HCT116 (cell line): ENCODE measurements around the gene FOXO6.

Source experiments
- CTCF ChIP-seq, 3 experiments: fragments of 200-600 bp in 1 of 3; sonication (generic) in 1 of 3; IDR thresholded peaks in 2 of 3; conservative IDR thresholded peaks in 1 of 3; 2 replicates each; pipeline ENCODE4 v1.5.1; 2012 to 2017; ENCODE audit warnings: low read depth in 2 of 3, low read length in 2 of 3, antibody characterized with exemption in 1 of 3, borderline replicate concordance in 1 of 3, control low read depth in 1 of 3, mild to moderate bottlenecking in 1 of 3, mixed read lengths in 1 of 3, mixed run types in 1 of 3, moderate library complexity in 1 of 3; ENCODE audit not compliant: insufficient read depth in 1 of 3
- MAX ChIP-seq: IDR thresholded peaks from 2 replicates; pipeline ENCODE4 v1.6.1; 2012
- POLR2A ChIP-seq: IDR thresholded peaks from 2 replicates; pipeline ENCODE4 v1.7.0; 2011; ENCODE audit warnings: borderline replicate concordance; ENCODE audit not compliant: insufficient read depth, insufficient read length; ENCODE audit errors: extremely low read depth
- POLR2AphosphoS5 ChIP-seq: IDR thresholded peaks from 2 replicates; pipeline ENCODE4 v1.6.1; 2011; ENCODE audit warnings: mild to moderate bottlenecking, low read depth, low read length, moderate library complexity
- SIN3A ChIP-seq: IDR thresholded peaks from 2 replicates; pipeline ENCODE4 v1.6.1; 2012; ENCODE audit warnings: low read depth
- SP1 ChIP-seq: IDR thresholded peaks from 2 replicates; pipeline ENCODE4 v1.6.1; 2012; ENCODE audit warnings: low read depth
- YY1 ChIP-seq: IDR thresholded peaks from 2 replicates; pipeline ENCODE4 v1.6.1; 2011; ENCODE audit warnings: low read length, low read depth, moderate library complexity, mild to moderate bottlenecking; ENCODE audit not compliant: insufficient replicate concordance; ENCODE audit errors: extremely low read depth
- TF ChIP-seq, protein P1 (sequence below): IDR thresholded peaks from 2 replicates; pipeline ENCODE4 v1.6.1; 2012

DNA sequence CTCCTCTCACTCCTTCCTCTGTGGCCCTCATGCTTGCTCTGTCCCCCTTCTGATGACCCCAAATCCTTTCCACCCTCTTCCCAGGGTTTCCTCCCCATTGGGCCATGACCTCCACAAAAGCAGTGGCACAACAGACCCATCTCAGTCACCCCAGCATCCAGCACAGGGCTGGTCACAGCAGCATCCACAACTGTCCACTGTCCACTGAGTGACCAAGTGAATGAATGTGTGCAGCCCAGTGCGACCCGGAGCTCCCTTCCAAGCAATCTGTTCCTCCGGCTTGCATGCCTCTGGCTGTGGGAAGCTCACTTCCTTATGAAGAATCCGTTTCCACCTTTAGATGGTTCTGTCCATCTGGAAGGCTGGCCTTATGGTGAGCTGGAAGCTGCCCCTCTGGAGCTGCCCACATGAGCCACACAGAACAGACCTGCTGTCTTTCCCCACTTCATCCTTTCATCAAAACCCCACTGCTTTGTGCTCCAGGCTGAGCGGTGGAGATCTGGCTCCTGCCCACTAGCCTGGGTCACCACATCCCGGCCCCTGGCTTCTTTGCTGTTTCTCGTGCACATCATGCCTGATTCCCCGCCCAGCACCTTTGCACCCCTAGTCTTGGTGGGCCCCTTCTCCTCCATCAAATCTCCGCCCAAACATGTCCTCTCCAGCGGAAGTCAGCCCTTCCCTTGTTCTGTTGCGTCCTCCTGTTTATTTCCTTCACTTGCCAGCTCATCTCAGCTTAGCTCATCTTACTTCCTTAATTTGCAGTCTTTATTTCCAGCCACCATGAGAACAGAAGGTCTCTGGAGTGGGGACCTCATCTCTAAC lies 66.9 kb downstream of the FOXO6 start:
- TF ChIP-seq CTCF (IDR thresholded peaks at IDR 0.05 in 2 of 3, conservative IDR thresholded peaks at IDR 0.05 in 1 of 3; ENCODE audit: borderline replicate concordance in 1 of 3, insufficient read depth in 1 of 3, low read depth in 2 of 3, low read length in 2 of 3) (no peak), MAX (no peak), SP1 (no peak), SIN3A (no peak), POLR2A (no peak), POLR2AphosphoS5 (no peak), YY1 (no peak)
- TF ChIP-seq, protein P1, sequence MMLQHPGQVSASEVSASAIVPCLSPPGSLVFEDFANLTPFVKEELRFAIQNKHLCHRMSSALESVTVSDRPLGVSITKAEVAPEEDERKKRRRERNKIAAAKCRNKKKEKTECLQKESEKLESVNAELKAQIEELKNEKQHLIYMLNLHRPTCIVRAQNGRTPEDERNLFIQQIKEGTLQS: no peak
